T-helper 2 cell treated with Interferon-gamma antibody and Interleukin-4, amounts not matched to agents 100 ng/mL and 5 ng/mL, for 36 hours (primary cell): Measurements from ENCODE around the gene C17orf107. TPM values are rescaled to one million over a fixed set of nuclear protein-coding genes. Genes with fewer than 3 reads are reported as not detected.

Experiments used
- intact Hi-C: fragments of 100-400 bp; cut with micrococcal nuclease; formaldehyde crosslinking; loops from one replicate; pipeline ENCODE4 v1.15.1; 2023
- total RNA-seq: library from RNA; stranded (reverse); gene quantifications from 2 replicates; pipeline ENCODE4 v1.2.3, GENCODE V29; 2022

Gene C17orf107
- total RNA-seq, 1 donor from 2014 or later: 0.27 TPM

GRCh38 chr17:4947411-4948165, 48.3 kb downstream of the C17orf107 start:
- intact Hi-C loops: loop anchor here (1.0 to 10.0 kb wide), 6 partner anchors 7 to 1707 kb away; partner anchors contain the start of genes C17orf100, CAMTA2, DERL2 and INCA1

GRCh38 chr17:4948166-4948930, 49.0 kb downstream of the C17orf107 start, which contains the start of gene PFN1:
TSS of gene PFN1 (minus strand) at chr17:4948530. CDS start at chr17:4948394, 136 bp downstream.
- intact Hi-C loops: loop anchor here (1.0 to 10.0 kb wide), 6 partner anchors 8 to 1706 kb away; partner anchors contain the start of genes C17orf100, CAMTA2, DERL2 and INCA1

- intact Hi-C loops: loop anchor here (1.0 to 10.0 kb wide), 8 partner anchors 9 to 1706 kb away; partner anchors contain the start of genes ARRB2, C17orf100, CAMTA2 and DERL2
These were observed 49.6 kb downstream of the C17orf107 start for GRCh38 chr17:4948931-4949320.

GRCh38 chr17:4949321-4950074, 50.2 kb downstream of the C17orf107 start:
- intact Hi-C loops: loop anchor here (1.0 to 10.0 kb wide), 7 partner anchors 18 to 1705 kb away; partner anchors contain the start of genes ARRB2, C17orf100, CAMTA2 and DERL2

GRCh38 chr17:4950075-4950745, 50.9 kb downstream of the C17orf107 start:
- intact Hi-C loops: no loop called here

GRCh38 chr17:4950746-4951204, 51.4 kb downstream of the C17orf107 start, which contains the start of gene ENO3:
TSS of gene ENO3 (plus strand) at chr17:4951119. CDS start at chr17:4951830, 711 bp downstream.
- intact Hi-C loops: no loop called here

- intact Hi-C loops: no loop called here
These were observed 52.1 kb downstream of the C17orf107 start for GRCh38 chr17:4951486-4951885.

Other genes starting within 250 kb of the C17orf107 start
- 77.1 and 81.3 TPM in 2 replicates for gene PELP1, start 195.4 kb upstream of the C17orf107 start, total RNA-seq
- gene ARRB2, start 188.9 kb upstream of the C17orf107 start, total RNA-seq: 344 and 354 TPM in 2 replicates
- 21.6 and 23.4 TPM in 2 replicates for gene MED11, start 168.1 kb upstream of the C17orf107 start, total RNA-seq
- gene ZMYND15, start 159.7 kb upstream of the C17orf107 start, total RNA-seq: 0.09 TPM in 1 of 2 replicates, not detected in the other
- 0.75 and 0.80 TPM in 2 replicates for gene CXCL16, start 159.6 kb upstream of the C17orf107 start, total RNA-seq
- not detected in 2 replicates for gene TM4SF5, start 127.7 kb upstream of the C17orf107 start, total RNA-seq
- gene VMO1, start 113.2 kb upstream of the C17orf107 start, total RNA-seq: 0.27 and 0.41 TPM in 2 replicates
- not detected in 2 replicates for gene GLTPD2, start 110.6 kb upstream of the C17orf107 start, total RNA-seq
- 153 and 157 TPM in 2 replicates for gene PSMB6, start 103.4 kb upstream of the C17orf107 start, total RNA-seq
- 14.0 and 15.8 TPM in 2 replicates for gene PLD2, start 92.4 kb upstream of the C17orf107 start, total RNA-seq
- 88.2 and 91.5 TPM in 2 replicates for gene MINK1, start 66.2 kb upstream of the C17orf107 start, total RNA-seq
- gene CHRNE, start 3.6 kb downstream of the C17orf107 start, total RNA-seq: 0.25 and 0.73 TPM in 2 replicates
- not detected in 2 replicates for gene GP1BA, start 32.7 kb downstream of the C17orf107 start, total RNA-seq
- gene SLC25A11, start 40.5 kb downstream of the C17orf107 start, total RNA-seq: 83.9 and 88.9 TPM in 2 replicates
- gene RNF167, start 40.7 kb downstream of the C17orf107 start, total RNA-seq: 227 and 238 TPM in 2 replicates
- 2,499 and 2,527 TPM in 2 replicates for gene PFN1, start 49.0 kb downstream of the C17orf107 start, total RNA-seq
- gene ENO3, start 51.6 kb downstream of the C17orf107 start, total RNA-seq: 52.9 and 53.3 TPM in 2 replicates
- 50.3 and 57.6 TPM in 2 replicates for gene SPAG7, start 68.3 kb downstream of the C17orf107 start, total RNA-seq
- gene CAMTA2, start 88.1 kb downstream of the C17orf107 start, total RNA-seq: 70.7 and 73.7 TPM in 2 replicates
- 0.25 and 0.27 TPM in 2 replicates for gene INCA1, start 98.0 kb downstream of the C17orf107 start, total RNA-seq
- 38.6 and 42.5 TPM in 2 replicates for gene KIF1C, start 98.4 kb downstream of the C17orf107 start, total RNA-seq
- 0.16 and 0.30 TPM in 2 replicates for gene SLC52A1, start 135.9 kb downstream of the C17orf107 start, total RNA-seq
- 3.5 and 3.7 TPM in 2 replicates for gene ZFP3, start 178.9 kb downstream of the C17orf107 start, total RNA-seq
- gene ZNF232, start 212.3 kb downstream of the C17orf107 start, total RNA-seq: 11.1 TPM in 2 replicates
- gene USP6, start 216.5 kb downstream of the C17orf107 start, total RNA-seq: 0.02 and 0.09 TPM in 2 replicates